Measurements from ENCODE around the gene DNMBP.
A peak's percentile ranks its signal among the peaks of the same experiment; 100 is the strongest.

DNA sequence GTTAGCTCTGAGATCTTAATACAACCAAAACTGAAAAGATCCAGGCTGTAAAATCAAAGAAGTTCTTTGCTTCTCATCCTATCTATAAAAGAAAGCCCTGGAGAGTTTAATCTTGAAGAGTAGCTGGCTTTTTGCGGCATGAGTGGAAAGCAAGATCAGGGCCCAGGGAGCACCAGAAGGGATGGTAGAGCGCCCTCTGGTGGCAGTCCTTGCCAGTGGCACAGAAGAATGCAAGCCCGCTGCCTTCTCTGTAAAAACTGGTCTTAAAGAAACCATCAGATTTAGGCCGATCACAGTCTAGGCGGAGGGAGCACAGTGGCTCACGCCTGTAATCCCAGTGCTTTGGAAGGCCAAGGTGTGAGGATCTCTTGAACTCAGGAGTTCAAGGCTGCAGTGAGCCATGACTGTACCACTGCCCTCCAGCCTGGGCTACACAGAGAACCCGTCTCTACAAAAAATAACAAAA is 36.3 kb upstream of the DNMBP start:
- 0 out of 2 replicates have a peak, but pooled peaks have one; percentile 35 for TF ChIP-seq TAF1 (IDR thresholded peaks at IDR 0.05; ENCODE audit: low read depth, low read length)
- TF ChIP-seq CHD2 (IDR thresholded peaks at IDR 0.05; ENCODE audit: low read length) = no peak
- TF ChIP-seq POLR2A (IDR thresholded peaks at IDR 0.05; ENCODE audit: control extremely low read depth in 1 of 2, low read depth in 2 of 2, low read length in 2 of 2) = no peak
- TF ChIP-seq EGR1 (IDR thresholded peaks at IDR 0.05; ENCODE audit: borderline replicate concordance, low read depth, low read length) = no peak
- TF ChIP-seq CEBPB (IDR thresholded peaks at IDR 0.05; ENCODE audit: low read depth, low read length) = no peak
- TF ChIP-seq, protein P1, sequence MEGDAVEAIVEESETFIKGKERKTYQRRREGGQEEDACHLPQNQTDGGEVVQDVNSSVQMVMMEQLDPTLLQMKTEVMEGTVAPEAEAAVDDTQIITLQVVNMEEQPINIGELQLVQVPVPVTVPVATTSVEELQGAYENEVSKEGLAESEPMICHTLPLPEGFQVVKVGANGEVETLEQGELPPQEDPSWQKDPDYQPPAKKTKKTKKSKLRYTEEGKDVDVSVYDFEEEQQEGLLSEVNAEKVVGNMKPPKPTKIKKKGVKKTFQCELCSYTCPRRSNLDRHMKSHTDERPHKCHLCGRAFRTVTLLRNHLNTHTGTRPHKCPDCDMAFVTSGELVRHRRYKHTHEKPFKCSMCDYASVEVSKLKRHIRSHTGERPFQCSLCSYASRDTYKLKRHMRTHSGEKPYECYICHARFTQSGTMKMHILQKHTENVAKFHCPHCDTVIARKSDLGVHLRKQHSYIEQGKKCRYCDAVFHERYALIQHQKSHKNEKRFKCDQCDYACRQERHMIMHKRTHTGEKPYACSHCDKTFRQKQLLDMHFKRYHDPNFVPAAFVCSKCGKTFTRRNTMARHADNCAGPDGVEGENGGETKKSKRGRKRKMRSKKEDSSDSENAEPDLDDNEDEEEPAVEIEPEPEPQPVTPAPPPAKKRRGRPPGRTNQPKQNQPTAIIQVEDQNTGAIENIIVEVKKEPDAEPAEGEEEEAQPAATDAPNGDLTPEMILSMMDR (IDR thresholded peaks at IDR 0.05; ENCODE audit: control extremely low read depth in 1 of 3, insufficient read depth in 1 of 3, low read depth in 1 of 3, low read length in 3 of 3) = peak; percentile 88 to 94 (median 89)
- TF ChIP-seq MAFK (IDR thresholded peaks at IDR 0.05; ENCODE audit: low read depth, low read length) = no peak
- no peak for TF ChIP-seq SRF (IDR thresholded peaks at IDR 0.05; ENCODE audit: low read depth, low read length)
- TF ChIP-seq, protein P2, sequence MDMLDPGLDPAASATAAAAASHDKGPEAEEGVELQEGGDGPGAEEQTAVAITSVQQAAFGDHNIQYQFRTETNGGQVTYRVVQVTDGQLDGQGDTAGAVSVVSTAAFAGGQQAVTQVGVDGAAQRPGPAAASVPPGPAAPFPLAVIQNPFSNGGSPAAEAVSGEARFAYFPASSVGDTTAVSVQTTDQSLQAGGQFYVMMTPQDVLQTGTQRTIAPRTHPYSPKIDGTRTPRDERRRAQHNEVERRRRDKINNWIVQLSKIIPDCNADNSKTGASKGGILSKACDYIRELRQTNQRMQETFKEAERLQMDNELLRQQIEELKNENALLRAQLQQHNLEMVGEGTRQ (IDR thresholded peaks at IDR 0.05; ENCODE audit: low read length) = no peak
- TF ChIP-seq RNF2 (IDR thresholded peaks at IDR 0.05; ENCODE audit: borderline replicate concordance, low read depth, low read length, missing control alignments, poor library complexity, severe bottlenecking) = no peak

All from H1 (cell line).